Measurements from ENCODE around the gene TNPO3. TPM values are rescaled to one million over a fixed set of nuclear protein-coding genes. Genes with fewer than 3 reads are reported as not detected.
A peak's percentile ranks its signal among the peaks of the same experiment; 100 is the strongest.

Gene TNPO3
- total and polyA plus RNA-seq, 2 of the 4 experiments (the other 2 are of a cell fraction) = 24.2 to 77.2 TPM

DNA sequence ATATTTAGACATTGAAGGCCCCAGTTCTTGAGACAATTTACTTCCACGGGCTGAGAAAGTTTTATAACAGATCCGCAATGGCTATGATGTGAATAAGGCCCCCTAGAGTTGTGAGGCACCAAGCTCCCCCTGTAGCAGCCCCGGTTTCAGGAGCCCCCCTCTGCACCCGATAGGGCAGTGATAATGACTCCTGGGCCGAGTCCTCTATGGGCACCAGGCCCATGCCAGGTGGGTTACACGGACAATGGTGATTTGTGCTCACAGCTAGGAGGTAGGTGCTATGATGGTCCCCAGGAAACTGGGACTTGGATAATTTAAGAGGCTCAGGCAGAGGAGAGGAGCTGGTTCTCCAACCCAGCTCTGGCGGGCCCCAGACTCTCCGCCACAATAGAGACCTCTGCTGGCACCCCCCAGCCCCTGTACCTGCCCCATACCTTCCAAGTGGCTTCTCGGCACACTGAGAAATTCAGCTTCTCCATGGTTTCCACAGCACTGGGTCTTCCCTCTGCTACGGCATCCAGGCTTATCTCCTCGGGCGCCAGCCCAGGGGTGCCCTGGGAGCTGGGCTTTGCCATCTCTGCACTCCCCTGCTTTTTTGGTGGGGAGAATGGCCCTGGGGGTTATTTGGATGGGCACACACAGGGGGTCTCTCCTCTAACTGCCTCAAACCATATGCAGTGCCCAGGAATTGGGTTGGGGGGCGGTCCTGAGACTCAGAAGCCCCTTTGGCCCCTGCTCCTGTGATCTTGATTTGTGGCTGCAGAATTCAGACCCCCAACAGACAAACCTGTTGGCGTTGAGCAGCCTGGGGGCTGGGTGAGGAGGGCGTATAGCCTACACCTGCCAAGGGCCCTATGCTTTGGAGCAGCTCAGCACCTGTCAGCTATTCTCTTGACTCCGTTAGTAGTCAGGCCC, 132.2 kb downstream of the TNPO3 start:
- Histone ChIP-seq H3K4me2 (ENCODE audit: low read depth, low read length) (no peak overlapping the region), H2AK5ac (ENCODE audit: low read depth, low read length) (no peak overlapping the region), H3K4ac (ENCODE audit: low read depth, low read length) (no peak overlapping the region), H3K36me3 (ENCODE audit: control insufficient read depth, insufficient read depth, low read length) (no peaks in the 10 kb centered on the region), H3K56ac (ENCODE audit: extremely low read depth, insufficient read depth, low read length) (no peak overlapping the region), H4K91ac (ENCODE audit: insufficient read depth, low read depth, low read length) (no peak overlapping the region), H2BK120ac (ENCODE audit: low read depth, low read length) (no peak overlapping the region), H3K14ac (replicated peaks; ENCODE audit: low read depth, low read length) (no peak overlapping the region), H4K5ac (ENCODE audit: low read depth, low read length) (no peak overlapping the region), H2AK9ac (replicated peaks; ENCODE audit: low read depth, low read length, poor library complexity) (peak overlapping the region; percentile 50), H2BK15ac (ENCODE audit: low read depth, low read length) (no peak overlapping the region), H3K79me1 (ENCODE audit: low read depth in 1 of 2, low read length in 2 of 2) (no peaks in the 10 kb centered on the region), H3K4me3 (ENCODE audit: insufficient read depth, low read depth, low read length) (no peak overlapping the region), H3K9me3 (ENCODE audit: control insufficient read depth, insufficient read depth, low read length) (no peaks in the 10 kb centered on the region), H4K8ac (ENCODE audit: low read depth in 2 of 2, low read length in 2 of 2) (no peak overlapping the region), H2BK20ac (ENCODE audit: low read depth, low read length) (no peak overlapping the region), H3K4me1 (ENCODE audit: control insufficient read depth, insufficient read depth, low read length) (no peaks in the 10 kb centered on the region), H3K9me1 (ENCODE audit: insufficient read depth, low read length) (no peaks in the 10 kb centered on the region), H3K23ac (ENCODE audit: low read depth, low read length) (no peak overlapping the region), H4K20me1 (ENCODE audit: insufficient read depth, low read length) (no peaks in the 10 kb centered on the region), H2AFZ (replicated peaks; ENCODE audit: low read length, poor library complexity) (no peak overlapping the region), H3K27ac (ENCODE audit: insufficient read depth, low read length) (no peak overlapping the region), H2BK5ac (ENCODE audit: low read depth, low read length, poor library complexity, severe bottlenecking) (no peak overlapping the region), H3K18ac (ENCODE audit: low read depth, low read length) (no peak overlapping the region), H3K27me3 (ENCODE audit: control insufficient read depth, insufficient read depth, low read length) (peaks cover 65% of the 10 kb centered on the region), H3K9ac (ENCODE audit: low read depth, low read length) (no peak overlapping the region)
- in situ Hi-C loops (cut with MboI; ENCODE audit: low sequenced_read_pairs) (no loop called here), dilution Hi-C loops (cut with HindIII; ENCODE audit: low sequenced_read_pairs, unreplicated experiment) (no loop called here), intact Hi-C loops (cut with micrococcal nuclease) (no loop called here)
- CTCF ChIA-PET = interaction anchor here (0.6 to 0.7 kb wide), 2 partner anchors 88 to 312 kb away, joined by 3 read pairs; no protein-coding TSS in a partner anchor
- POLR2A ChIA-PET (ENCODE audit: unreplicated experiment) = no interaction called here
- no TSS peak for BruUV-seq (replicated peaks)
- WGBS, 2 experiments (ENCODE audit: extremely low coverage in 2 of 2, insufficient read length in 1 of 2) = 75% methylated on average over 2 of the region's 16 CpGs; no CpG with 5 or more reads in 1 of the 2 experiments
- ATAC-seq (ENCODE audit: low read depth) = no peak
- no peak for DNase-seq
- TF ChIP-seq CHD1 (IDR thresholded peaks at IDR 0.05; ENCODE audit: low read depth, low read length) = no peak
- TF ChIP-seq MXI1 (IDR thresholded peaks at IDR 0.05; ENCODE audit: borderline replicate concordance, low read depth, low read length) = no peak
- TF ChIP-seq, protein P1, sequence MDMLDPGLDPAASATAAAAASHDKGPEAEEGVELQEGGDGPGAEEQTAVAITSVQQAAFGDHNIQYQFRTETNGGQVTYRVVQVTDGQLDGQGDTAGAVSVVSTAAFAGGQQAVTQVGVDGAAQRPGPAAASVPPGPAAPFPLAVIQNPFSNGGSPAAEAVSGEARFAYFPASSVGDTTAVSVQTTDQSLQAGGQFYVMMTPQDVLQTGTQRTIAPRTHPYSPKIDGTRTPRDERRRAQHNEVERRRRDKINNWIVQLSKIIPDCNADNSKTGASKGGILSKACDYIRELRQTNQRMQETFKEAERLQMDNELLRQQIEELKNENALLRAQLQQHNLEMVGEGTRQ (IDR thresholded peaks at IDR 0.05; ENCODE audit: low read depth, low read length) = no peak
- TF ChIP-seq BHLHE40 (IDR thresholded peaks at IDR 0.05; ENCODE audit: low read depth, low read length) = no peak
- TF ChIP-seq, protein P2, sequence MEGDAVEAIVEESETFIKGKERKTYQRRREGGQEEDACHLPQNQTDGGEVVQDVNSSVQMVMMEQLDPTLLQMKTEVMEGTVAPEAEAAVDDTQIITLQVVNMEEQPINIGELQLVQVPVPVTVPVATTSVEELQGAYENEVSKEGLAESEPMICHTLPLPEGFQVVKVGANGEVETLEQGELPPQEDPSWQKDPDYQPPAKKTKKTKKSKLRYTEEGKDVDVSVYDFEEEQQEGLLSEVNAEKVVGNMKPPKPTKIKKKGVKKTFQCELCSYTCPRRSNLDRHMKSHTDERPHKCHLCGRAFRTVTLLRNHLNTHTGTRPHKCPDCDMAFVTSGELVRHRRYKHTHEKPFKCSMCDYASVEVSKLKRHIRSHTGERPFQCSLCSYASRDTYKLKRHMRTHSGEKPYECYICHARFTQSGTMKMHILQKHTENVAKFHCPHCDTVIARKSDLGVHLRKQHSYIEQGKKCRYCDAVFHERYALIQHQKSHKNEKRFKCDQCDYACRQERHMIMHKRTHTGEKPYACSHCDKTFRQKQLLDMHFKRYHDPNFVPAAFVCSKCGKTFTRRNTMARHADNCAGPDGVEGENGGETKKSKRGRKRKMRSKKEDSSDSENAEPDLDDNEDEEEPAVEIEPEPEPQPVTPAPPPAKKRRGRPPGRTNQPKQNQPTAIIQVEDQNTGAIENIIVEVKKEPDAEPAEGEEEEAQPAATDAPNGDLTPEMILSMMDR (conservative IDR thresholded peaks at IDR 0.05; ENCODE audit: low read depth, low read length) = no peak
- TF ChIP-seq MAZ (IDR thresholded peaks at IDR 0.05; ENCODE audit: borderline replicate concordance, low read depth, low read length) = no peak
- TF ChIP-seq RAD21 (IDR thresholded peaks at IDR 0.05; ENCODE audit: low read length) = no peak
- TF ChIP-seq NFE2L2 (IDR thresholded peaks at IDR 0.05; ENCODE audit: low read depth, low read length) = no peak
- TF ChIP-seq RFX5 (IDR thresholded peaks at IDR 0.05; ENCODE audit: low read depth, low read length) = no peak
- TF ChIP-seq, protein P3, sequence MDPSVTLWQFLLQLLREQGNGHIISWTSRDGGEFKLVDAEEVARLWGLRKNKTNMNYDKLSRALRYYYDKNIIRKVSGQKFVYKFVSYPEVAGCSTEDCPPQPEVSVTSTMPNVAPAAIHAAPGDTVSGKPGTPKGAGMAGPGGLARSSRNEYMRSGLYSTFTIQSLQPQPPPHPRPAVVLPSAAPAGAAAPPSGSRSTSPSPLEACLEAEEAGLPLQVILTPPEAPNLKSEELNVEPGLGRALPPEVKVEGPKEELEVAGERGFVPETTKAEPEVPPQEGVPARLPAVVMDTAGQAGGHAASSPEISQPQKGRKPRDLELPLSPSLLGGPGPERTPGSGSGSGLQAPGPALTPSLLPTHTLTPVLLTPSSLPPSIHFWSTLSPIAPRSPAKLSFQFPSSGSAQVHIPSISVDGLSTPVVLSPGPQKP (IDR thresholded peaks at IDR 0.05; ENCODE audit: borderline replicate concordance, low read depth, low read length) = no peak
- no peak for TF ChIP-seq RCOR1 (IDR thresholded peaks at IDR 0.05; ENCODE audit: insufficient replicate concordance, low read length)
- no peak for TF ChIP-seq FOS (IDR thresholded peaks at IDR 0.05; ENCODE audit: low read depth, low read length)
- TF ChIP-seq MAFK (IDR thresholded peaks at IDR 0.05; ENCODE audit: low read depth, low read length) = no peak
- TF ChIP-seq POLR2A (IDR thresholded peaks at IDR 0.05; ENCODE audit: low read depth, low read length) = no peak
- no peak for TF ChIP-seq SMC3 (IDR thresholded peaks at IDR 0.05; ENCODE audit: low read depth, low read length)
